Measurements from ENCODE around the gene RAB3C.

The RAB3C gene

GRCh38 chr5:58737671-58738070 is 154.8 kb downstream of the RAB3C start:
- DNase-seq: no peak

- no peak for DNase-seq
Observed at GRCh38 chr5:58738336-58738735, 155.5 kb downstream of the RAB3C start.

GRCh38 chr5:58739051-58739450 is 156.2 kb downstream of the RAB3C start:
- no peak for DNase-seq

GRCh38 chr5:58740956-58741355 is 158.1 kb downstream of the RAB3C start:
- no peak for DNase-seq

- DNase-seq: no peak
Observed at GRCh38 chr5:58745350-58745749, 162.5 kb downstream of the RAB3C start.

GRCh38 chr5:58746321-58746720 is 163.4 kb downstream of the RAB3C start:
- DNase-seq: no peak

- DNase-seq: no peak
Observed at GRCh38 chr5:58750036-58750435, 167.2 kb downstream of the RAB3C start.

GRCh38 chr5:58751222-58751837 is 168.5 kb downstream of the RAB3C start:
- no peak for DNase-seq

- no peak for DNase-seq
Observed at GRCh38 chr5:58752104-58752503, 169.2 kb downstream of the RAB3C start.

- DNase-seq: no peak
Observed at GRCh38 chr5:58753446-58753845, 170.6 kb downstream of the RAB3C start.

- no peak for DNase-seq
Observed at GRCh38 chr5:58754250-58754649, 171.4 kb downstream of the RAB3C start.

GRCh38 chr5:58755397-58755796 is 172.5 kb downstream of the RAB3C start:
- DNase-seq: no peak

GRCh38 chr5:58759745-58760144 is 176.9 kb downstream of the RAB3C start:
- DNase-seq: no peak

- no peak for DNase-seq
Observed at GRCh38 chr5:58760222-58760621, 177.3 kb downstream of the RAB3C start.

- no peak for DNase-seq
Observed at GRCh38 chr5:58761407-58761806, 178.5 kb downstream of the RAB3C start.

- DNase-seq: no peak
Observed at GRCh38 chr5:58763390-58763789, 180.5 kb downstream of the RAB3C start.

GRCh38 chr5:58764199-58764598 is 181.3 kb downstream of the RAB3C start:
- no peak for DNase-seq

GRCh38 chr5:58765058-58765457 is 182.2 kb downstream of the RAB3C start:
- DNase-seq: no peak

- DNase-seq: no peak
Observed at GRCh38 chr5:58767104-58767503, 184.2 kb downstream of the RAB3C start.

- DNase-seq: no peak
Observed at GRCh38 chr5:58770136-58770535, 187.3 kb downstream of the RAB3C start.

GRCh38 chr5:58771796-58772195 is 188.9 kb downstream of the RAB3C start:
- DNase-seq: no peak

GRCh38 chr5:58773744-58774441 is 191.0 kb downstream of the RAB3C start:
- no peak for DNase-seq

GRCh38 chr5:58774937-58775336 is 192.1 kb downstream of the RAB3C start:
- no peak for DNase-seq

GRCh38 chr5:58775701-58776262 is 192.9 kb downstream of the RAB3C start:
- no peak for DNase-seq

GRCh38 chr5:58776559-58776958 is 193.7 kb downstream of the RAB3C start:
- DNase-seq: no peak

Data from NCI-H510A (cell line).